GM18909 (cell line): ENCODE data around the gene CMTM7.
"Not testable (repeated sequence)": the region's sequence is repeated elsewhere in the genome, so short reads cannot be mapped to it uniquely, and the experiment has no call there.

Source experiments
- ATAC-seq: cut with Tn5 transposase; IDR thresholded peaks from one replicate; pipeline ENCODE4 v1.9.1; 2021; ENCODE audit warnings: mild to moderate bottlenecking; ENCODE audit not compliant: unreplicated experiment, poor library complexity

CMTM7 gene

GRCh38 chr3:32379831-32380500 lies 11.7 kb upstream of the CMTM7 start:
- ATAC-seq: no peak

DNA sequence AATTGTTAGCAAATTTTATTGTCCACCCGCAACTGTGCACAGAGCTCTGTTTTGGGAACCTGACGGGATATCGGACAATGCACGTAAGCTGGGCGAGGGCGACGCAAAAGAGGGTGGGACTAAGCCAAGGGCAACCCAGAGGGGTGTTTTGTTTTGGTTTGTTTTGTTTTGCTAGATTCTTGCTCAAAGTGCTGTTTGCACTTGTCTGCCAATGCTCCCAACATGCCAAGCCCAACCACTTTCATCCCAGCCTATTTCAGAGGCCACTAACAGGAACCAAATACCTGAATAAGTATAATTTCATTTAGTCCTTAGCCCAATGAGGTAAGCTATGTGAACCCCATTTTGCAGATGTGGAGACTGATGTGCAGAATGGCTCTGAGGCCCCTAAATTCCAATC lies 9.7 kb upstream of the CMTM7 start:
- ATAC-seq: no peak

DNA sequence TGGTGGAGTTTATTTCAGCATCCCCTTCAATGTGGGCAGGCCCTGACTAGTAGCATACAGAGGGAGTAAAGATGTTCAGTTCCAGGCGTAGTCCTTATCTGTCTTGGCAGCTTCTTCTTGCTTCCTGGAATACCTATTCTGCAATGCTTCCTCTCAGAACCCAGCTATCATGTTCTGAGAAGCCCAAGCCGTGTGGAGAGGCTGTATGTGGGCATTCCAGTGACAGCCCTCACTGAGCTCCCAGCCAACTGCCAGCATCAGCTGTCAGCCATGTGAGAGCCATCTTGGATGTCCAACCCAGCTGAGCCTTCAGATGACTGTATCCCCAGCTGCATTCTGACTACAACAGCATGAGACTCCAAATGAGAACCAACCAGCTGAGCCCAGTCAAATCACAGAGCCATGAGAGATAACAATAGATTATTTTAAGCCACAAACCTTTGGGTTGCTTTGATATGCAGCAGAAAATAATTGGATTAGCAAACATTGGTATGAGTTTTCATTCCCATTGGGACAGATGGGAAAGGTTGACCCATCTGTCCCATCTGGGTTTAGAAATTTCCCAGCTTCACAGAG lies 8.4 kb upstream of the CMTM7 start:
- no peak for ATAC-seq

GRCh38 chr3:32384938-32385337 lies 6.7 kb upstream of the CMTM7 start:
- ATAC-seq: no peak

- ATAC-seq: no peak
Observed at GRCh38 chr3:32387512-32387911, 4.1 kb upstream of the CMTM7 start.

- ATAC-seq: not testable (repeated sequence)
Observed at GRCh38 chr3:32389577-32389976, 2.1 kb upstream of the CMTM7 start.

DNA sequence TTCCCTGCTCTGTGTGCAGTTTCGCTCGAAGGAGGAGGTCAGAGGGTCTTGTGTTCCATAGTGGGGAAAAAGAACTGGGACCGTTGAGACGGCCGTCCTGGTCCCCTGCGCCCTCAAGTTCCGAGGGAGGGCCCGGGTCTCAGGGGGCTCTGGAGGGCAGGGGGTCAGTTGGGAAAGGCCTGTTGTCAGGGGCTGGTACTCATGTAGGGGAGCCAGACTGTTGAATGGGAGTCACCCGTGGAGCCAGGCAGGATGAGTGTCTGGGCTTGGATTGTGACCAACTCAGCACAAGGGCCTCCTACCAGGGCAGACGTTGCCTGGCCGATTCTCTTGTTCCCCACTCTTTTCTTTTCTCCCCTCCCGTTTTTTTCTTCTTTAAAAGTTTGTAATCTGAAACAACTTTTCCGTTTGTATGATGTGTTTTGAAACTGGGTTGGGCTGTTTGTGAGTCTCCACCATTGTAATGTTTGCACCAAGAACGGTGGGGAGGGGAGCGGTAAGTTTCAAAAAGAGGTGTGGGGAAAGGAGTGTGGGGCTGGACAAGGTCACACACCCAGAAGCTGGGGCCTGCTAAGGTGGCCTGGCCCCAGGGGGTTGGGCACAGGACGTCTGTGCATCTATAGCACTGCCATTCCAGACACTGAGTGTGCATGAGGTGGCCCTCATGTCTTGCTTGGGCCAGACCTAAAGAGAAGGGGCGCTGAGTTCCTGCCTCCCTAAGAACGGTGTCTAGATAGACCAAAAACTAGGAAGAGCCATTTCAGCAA lies 1.1 kb downstream of the CMTM7 start:
- ATAC-seq: no peak

GRCh38 chr3:32395496-32395895 lies 3.8 kb downstream of the CMTM7 start:
- no peak for ATAC-seq

GRCh38 chr3:32397941-32398340 lies 6.3 kb downstream of the CMTM7 start:
- no peak for ATAC-seq

DNA sequence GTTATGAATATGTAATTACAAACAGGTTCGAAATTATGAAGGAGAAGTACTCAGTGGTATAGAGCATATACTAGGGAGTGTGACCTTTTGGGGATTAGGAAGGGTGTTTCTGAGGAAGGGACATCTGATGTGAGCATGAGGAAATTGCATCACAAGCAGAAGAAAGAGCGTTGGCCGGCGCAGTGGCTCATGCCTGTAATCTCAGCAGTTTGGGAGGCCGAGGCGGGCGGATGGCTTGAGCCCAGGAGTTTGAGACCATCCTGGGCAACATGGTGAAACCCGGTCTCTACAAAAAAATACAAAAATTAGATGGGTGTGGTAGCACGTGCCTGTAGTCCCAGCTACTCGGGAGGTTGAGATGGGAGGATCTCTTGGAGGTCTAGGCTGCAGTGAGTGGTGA lies 6.9 kb downstream of the CMTM7 start:
- no peak for ATAC-seq

GRCh38 chr3:32399030-32399620 lies 7.5 kb downstream of the CMTM7 start:
- no peak for ATAC-seq

- peak; percentile 17 for ATAC-seq
Observed at GRCh38 chr3:32401126-32401525, 9.5 kb downstream of the CMTM7 start.

GRCh38 chr3:32401556-32402081 lies 10.0 kb downstream of the CMTM7 start:
- peak; percentile 71 for ATAC-seq

- no peak for ATAC-seq
Observed at GRCh38 chr3:32403663-32404062, 12.0 kb downstream of the CMTM7 start.

- no peak for ATAC-seq
Observed at GRCh38 chr3:32404714-32405113, 13.1 kb downstream of the CMTM7 start.

DNA sequence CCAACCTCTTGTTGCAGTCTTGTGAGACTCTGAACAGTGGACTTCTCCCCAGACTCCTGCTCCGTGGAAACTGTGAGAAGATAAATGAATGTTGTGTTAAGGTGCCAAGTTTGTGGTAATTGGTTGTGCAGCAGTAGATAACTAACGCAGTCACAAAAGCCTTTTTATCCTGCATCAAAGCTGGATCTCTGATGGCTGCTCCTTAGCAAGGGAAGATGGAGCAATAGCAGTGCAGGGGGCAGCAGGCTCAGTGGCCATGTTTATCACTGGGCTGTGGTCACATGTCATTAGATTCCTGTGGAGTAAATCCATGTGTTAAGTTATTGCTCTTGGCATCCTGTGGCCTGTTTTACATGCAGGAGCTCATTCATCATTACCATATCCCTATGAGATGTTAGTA lies 13.5 kb downstream of the CMTM7 start:
- no peak for ATAC-seq

GRCh38 chr3:32405711-32406323 lies 14.2 kb downstream of the CMTM7 start:
- ATAC-seq: no peak

- ATAC-seq: no peak
Observed at GRCh38 chr3:32406486-32407408, 15.1 kb downstream of the CMTM7 start.

GRCh38 chr3:32410367-32411246 lies 19.0 kb downstream of the CMTM7 start:
- no peak for ATAC-seq
